ENCODE measurements around the gene SIPA1L3.

SIPA1L3 gene

DNA sequence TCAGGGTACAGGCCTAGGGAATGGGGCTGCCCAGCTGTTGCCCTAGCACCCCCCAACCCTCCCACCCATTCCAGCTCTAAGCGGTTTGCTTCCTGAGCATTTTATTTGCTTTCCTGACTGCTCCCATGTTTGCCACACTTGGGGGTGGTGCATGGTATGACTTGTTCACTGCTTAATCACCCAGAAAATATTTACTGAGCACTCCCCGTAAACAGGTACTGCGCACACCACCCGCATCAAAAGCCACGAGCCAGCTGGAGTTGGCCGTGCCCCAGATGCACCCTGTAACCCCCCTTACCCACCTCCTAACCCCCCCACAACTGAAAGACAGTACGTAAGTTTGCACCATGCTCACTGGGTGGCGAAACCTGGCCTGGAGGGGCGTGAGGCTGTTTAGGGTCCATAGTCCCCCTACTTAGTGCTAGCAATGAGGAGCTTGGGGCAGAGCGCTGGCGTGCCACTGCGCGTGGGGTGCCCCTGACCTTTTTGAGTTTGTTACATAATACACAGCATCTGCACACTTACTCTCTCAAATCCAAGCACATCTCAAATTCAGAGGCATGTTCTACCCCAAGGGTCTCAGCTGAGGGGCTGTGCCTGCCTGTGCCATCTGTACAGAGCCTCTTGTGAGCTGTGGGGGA is 287.2 kb downstream of the SIPA1L3 start:
- TF ChIP-seq FOXM1 (IDR thresholded peaks at IDR 0.05; ENCODE audit: borderline replicate concordance, low read depth) (no peak), EP300 (IDR thresholded peaks at IDR 0.05; ENCODE audit: borderline replicate concordance) (no peak), TEAD4 (IDR thresholded peaks at IDR 0.05) (no peak), CEBPB (IDR thresholded peaks at IDR 0.05) (no peak), NFIC (IDR thresholded peaks at IDR 0.05) (no peak), RAD21 (IDR thresholded peaks at IDR 0.05; ENCODE audit: low read depth) (no peak), EGR1 (IDR thresholded peaks at IDR 0.05) (no peak), TAF1 (IDR thresholded peaks at IDR 0.05; ENCODE audit: low read depth) (no peak), YY1 (IDR thresholded peaks at IDR 0.05; ENCODE audit: low read depth) (no peak), TCF12 (IDR thresholded peaks at IDR 0.05; ENCODE audit: low read depth) (no peak), ZBTB7A (IDR thresholded peaks at IDR 0.05; ENCODE audit: low read depth) (no peak), CREB1 (IDR thresholded peaks at IDR 0.05; ENCODE audit: low read depth) (no peak)
- TF ChIP-seq, protein P1, sequence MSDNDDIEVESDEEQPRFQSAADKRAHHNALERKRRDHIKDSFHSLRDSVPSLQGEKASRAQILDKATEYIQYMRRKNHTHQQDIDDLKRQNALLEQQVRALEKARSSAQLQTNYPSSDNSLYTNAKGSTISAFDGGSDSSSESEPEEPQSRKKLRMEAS (IDR thresholded peaks at IDR 0.05): no peak
- TF ChIP-seq, protein P2, sequence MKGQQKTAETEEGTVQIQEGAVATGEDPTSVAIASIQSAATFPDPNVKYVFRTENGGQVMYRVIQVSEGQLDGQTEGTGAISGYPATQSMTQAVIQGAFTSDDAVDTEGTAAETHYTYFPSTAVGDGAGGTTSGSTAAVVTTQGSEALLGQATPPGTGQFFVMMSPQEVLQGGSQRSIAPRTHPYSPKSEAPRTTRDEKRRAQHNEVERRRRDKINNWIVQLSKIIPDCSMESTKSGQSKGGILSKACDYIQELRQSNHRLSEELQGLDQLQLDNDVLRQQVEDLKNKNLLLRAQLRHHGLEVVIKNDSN (IDR thresholded peaks at IDR 0.05): no peak
- TF ChIP-seq, protein P3, sequence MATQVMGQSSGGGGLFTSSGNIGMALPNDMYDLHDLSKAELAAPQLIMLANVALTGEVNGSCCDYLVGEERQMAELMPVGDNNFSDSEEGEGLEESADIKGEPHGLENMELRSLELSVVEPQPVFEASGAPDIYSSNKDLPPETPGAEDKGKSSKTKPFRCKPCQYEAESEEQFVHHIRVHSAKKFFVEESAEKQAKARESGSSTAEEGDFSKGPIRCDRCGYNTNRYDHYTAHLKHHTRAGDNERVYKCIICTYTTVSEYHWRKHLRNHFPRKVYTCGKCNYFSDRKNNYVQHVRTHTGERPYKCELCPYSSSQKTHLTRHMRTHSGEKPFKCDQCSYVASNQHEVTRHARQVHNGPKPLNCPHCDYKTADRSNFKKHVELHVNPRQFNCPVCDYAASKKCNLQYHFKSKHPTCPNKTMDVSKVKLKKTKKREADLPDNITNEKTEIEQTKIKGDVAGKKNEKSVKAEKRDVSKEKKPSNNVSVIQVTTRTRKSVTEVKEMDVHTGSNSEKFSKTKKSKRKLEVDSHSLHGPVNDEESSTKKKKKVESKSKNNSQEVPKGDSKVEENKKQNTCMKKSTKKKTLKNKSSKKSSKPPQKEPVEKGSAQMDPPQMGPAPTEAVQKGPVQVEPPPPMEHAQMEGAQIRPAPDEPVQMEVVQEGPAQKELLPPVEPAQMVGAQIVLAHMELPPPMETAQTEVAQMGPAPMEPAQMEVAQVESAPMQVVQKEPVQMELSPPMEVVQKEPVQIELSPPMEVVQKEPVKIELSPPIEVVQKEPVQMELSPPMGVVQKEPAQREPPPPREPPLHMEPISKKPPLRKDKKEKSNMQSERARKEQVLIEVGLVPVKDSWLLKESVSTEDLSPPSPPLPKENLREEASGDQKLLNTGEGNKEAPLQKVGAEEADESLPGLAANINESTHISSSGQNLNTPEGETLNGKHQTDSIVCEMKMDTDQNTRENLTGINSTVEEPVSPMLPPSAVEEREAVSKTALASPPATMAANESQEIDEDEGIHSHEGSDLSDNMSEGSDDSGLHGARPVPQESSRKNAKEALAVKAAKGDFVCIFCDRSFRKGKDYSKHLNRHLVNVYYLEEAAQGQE (IDR thresholded peaks at IDR 0.05; ENCODE audit: low read depth): no peak

DNA sequence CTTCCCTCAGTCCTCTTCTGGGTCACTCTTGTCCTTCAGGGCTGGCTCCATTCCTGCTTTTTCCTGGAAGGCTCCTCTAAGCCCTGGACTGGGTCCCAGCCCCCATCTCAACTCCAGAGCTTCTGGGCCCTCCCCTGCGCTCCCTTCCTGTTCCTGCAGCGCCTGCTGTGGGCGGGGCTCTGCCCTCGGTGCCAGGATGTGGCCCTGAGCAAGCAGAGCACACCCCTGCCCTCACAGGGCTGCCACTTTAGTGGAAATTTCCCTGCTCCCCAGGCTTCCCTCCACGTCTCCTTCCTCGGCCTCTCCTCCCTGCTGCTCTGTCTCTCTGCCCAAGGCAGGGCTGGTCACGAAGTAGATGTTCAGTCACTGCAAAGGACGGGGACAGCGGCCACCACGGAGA is 288.2 kb downstream of the SIPA1L3 start:
- no peak for TF ChIP-seq CREB1 (IDR thresholded peaks at IDR 0.05; ENCODE audit: low read depth)
- TF ChIP-seq RAD21 (IDR thresholded peaks at IDR 0.05; ENCODE audit: low read depth): no peak
- TF ChIP-seq FOXM1 (IDR thresholded peaks at IDR 0.05; ENCODE audit: borderline replicate concordance, low read depth): no peak
- no peak for TF ChIP-seq ZBTB7A (IDR thresholded peaks at IDR 0.05; ENCODE audit: low read depth)
- TF ChIP-seq TAF1 (IDR thresholded peaks at IDR 0.05; ENCODE audit: low read depth): no peak
- no peak for TF ChIP-seq TEAD4 (IDR thresholded peaks at IDR 0.05)
- no peak for TF ChIP-seq EGR1 (IDR thresholded peaks at IDR 0.05)
- TF ChIP-seq CEBPB (IDR thresholded peaks at IDR 0.05): no peak

DNA sequence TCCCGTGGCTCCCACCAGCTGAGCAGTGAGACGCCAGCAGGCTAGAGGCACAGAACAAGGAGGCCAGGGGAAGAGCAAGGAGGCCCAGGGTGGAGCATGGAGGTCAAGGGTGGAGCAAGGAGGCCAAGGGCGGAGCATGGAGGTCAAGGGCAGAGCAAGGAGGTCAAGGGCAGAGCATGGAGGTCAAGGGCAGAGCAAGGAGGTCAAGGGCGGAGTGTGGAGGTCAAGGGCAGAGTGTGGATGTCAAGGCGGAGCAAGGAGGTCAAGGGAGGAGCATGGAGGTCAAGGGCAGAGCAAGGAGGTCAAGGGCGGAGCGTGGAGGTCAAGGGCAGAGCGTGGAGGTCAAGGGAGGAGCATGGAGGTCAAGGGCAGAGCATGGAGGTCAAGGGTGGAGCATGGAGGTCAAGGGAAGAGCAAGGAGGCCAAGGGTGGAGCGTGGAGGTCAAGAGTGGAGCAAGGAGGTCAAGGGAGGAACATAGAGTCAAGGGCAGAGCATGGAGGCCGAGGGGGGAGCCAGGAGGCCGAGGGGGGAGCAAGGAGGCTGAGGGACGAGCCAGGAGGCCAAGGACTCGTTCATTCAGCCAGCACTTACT is 289.3 kb downstream of the SIPA1L3 start:
- no peak for TF ChIP-seq YY1 (IDR thresholded peaks at IDR 0.05; ENCODE audit: low read depth)
- TF ChIP-seq EP300 (IDR thresholded peaks at IDR 0.05; ENCODE audit: borderline replicate concordance): no peak
- TF ChIP-seq, protein P3 (IDR thresholded peaks at IDR 0.05; ENCODE audit: low read depth): no peak
- no peak for TF ChIP-seq RAD21 (IDR thresholded peaks at IDR 0.05; ENCODE audit: low read depth)
- TF ChIP-seq CREB1 (IDR thresholded peaks at IDR 0.05; ENCODE audit: low read depth): no peak
- TF ChIP-seq, protein P1 (IDR thresholded peaks at IDR 0.05): no peak
- no peak for TF ChIP-seq NFIC (IDR thresholded peaks at IDR 0.05)
- TF ChIP-seq ZBTB7A (IDR thresholded peaks at IDR 0.05; ENCODE audit: low read depth): no peak
- TF ChIP-seq TEAD4 (IDR thresholded peaks at IDR 0.05): no peak
- TF ChIP-seq TAF1 (IDR thresholded peaks at IDR 0.05; ENCODE audit: low read depth): no peak
- no peak for TF ChIP-seq TCF12 (IDR thresholded peaks at IDR 0.05; ENCODE audit: low read depth)
- no peak for TF ChIP-seq EGR1 (IDR thresholded peaks at IDR 0.05)
- no peak for TF ChIP-seq FOXM1 (IDR thresholded peaks at IDR 0.05; ENCODE audit: borderline replicate concordance, low read depth)
- TF ChIP-seq CEBPB (IDR thresholded peaks at IDR 0.05): no peak
- TF ChIP-seq, protein P2 (IDR thresholded peaks at IDR 0.05): no peak

DNA sequence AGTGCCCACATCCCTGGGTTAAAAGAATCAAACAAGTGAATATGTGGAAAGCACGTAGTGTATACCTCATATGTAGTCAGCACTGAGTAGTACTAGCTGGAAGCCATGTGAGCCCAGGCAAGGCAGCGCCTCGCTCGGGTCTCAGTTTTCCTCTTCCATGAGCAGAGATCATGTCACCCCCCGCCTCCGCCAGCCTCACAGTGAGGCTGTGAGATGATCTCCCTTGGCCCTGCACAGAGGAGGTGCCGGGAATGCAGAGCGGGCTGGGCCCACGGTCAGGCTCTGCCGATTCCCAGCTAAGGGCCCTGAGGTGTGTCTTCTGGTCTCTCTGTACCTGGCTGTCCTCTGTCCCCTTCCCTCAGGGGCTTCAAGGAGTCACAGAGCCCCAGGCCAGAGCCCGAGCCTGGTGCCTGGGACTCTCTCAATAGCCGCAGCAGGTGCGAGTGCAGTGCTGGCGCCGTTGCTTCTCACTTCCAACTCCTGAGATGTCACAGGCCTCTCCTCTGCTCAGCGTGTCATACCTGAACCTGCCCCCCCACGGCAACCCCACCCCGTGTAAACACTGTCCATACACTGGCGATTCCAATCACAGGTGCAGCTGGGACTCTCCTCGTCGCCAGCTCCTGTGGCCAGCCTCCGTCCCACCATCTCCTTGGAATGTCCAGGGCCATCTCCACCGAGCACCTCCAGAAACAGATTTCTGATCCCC is 290.1 kb downstream of the SIPA1L3 start:
- TF ChIP-seq, protein P1 (IDR thresholded peaks at IDR 0.05): no peak
- TF ChIP-seq FOXM1 (IDR thresholded peaks at IDR 0.05; ENCODE audit: borderline replicate concordance, low read depth) (no peak), NFIC (IDR thresholded peaks at IDR 0.05) (no peak), CEBPB (IDR thresholded peaks at IDR 0.05) (no peak), CREB1 (IDR thresholded peaks at IDR 0.05; ENCODE audit: low read depth) (no peak), ZBTB7A (IDR thresholded peaks at IDR 0.05; ENCODE audit: low read depth) (no peak), RAD21 (IDR thresholded peaks at IDR 0.05; ENCODE audit: low read depth) (no peak)

All from Ishikawa (cell line).